Parathyroid adenoma (tissue), 2 donors: ENCODE results near the gene TTC23.

Experiments used
- H2AFZ ChIP-seq: fragments of 300-600 bp; sonication (generic); one replicate; pipeline ENCODE4 v1.7.0; 2017; ENCODE audit warnings: antibody characterized with exemption, mild to moderate bottlenecking
- H3K27ac ChIP-seq: fragments of 300-600 bp; sonication (generic); one replicate; pipeline ENCODE4 v1.7.0; 2017
- H3K27me3 ChIP-seq: fragments of 300-600 bp; sonication (generic); one replicate; pipeline ENCODE4 v1.7.0; 2017; ENCODE audit warnings: low read length; ENCODE audit not compliant: control insufficient read depth, insufficient read depth
- H3K36me3 ChIP-seq: fragments of 300-600 bp; sonication (generic); one replicate; pipeline ENCODE4 v1.7.0; 2017; ENCODE audit warnings: low read length; ENCODE audit not compliant: control insufficient read depth, insufficient read depth
- H3K4me1 ChIP-seq: fragments of 300-600 bp; sonication (generic); one replicate; pipeline ENCODE4 v1.7.0; 2017; ENCODE audit warnings: control low read depth
- H3K4me2 ChIP-seq: fragments of 300-600 bp; sonication (generic); one replicate; pipeline ENCODE4 v1.7.0; 2017; ENCODE audit warnings: low read length
- H3K4me3 ChIP-seq: fragments of 300-600 bp; sonication (generic); one replicate; pipeline ENCODE4 v1.7.0; 2017; ENCODE audit warnings: low read depth, low read length
- H3K79me2 ChIP-seq: fragments of 300-600 bp; sonication (generic); one replicate; pipeline ENCODE4 v1.7.0; 2017; ENCODE audit warnings: control low read depth
- H3K9ac ChIP-seq: fragments of 300-600 bp; sonication (generic); one replicate; pipeline ENCODE4 v1.7.0; 2017; ENCODE audit warnings: mild to moderate bottlenecking
- H3K9me3 ChIP-seq: fragments of 300-600 bp; sonication (generic); one replicate; pipeline ENCODE4 v1.7.0; 2017; ENCODE audit warnings: low read length; ENCODE audit not compliant: control insufficient read depth
- TF ChIP-seq, protein P1 (sequence below): fragments of 300-600 bp; sonication (generic); IDR thresholded peaks from one replicate; pipeline ENCODE4 v1.7.0; 2017; ENCODE audit warnings: antibody characterized with exemption, mild to moderate bottlenecking
- donor health status: primary hyperparathyroidism.

Gene TTC23

GRCh38 chr15:99123713-99124451 lies 125.5 kb downstream of the TTC23 start:
- no peaks in the 10 kb centered on the region for H3K79me2 ChIP-seq
- H2AFZ ChIP-seq: no peak overlapping the region
- peak overlapping the region; percentile 11 for H3K4me2 ChIP-seq
- H3K9me3 ChIP-seq: no peaks in the 10 kb centered on the region
- TF ChIP-seq, protein P1, sequence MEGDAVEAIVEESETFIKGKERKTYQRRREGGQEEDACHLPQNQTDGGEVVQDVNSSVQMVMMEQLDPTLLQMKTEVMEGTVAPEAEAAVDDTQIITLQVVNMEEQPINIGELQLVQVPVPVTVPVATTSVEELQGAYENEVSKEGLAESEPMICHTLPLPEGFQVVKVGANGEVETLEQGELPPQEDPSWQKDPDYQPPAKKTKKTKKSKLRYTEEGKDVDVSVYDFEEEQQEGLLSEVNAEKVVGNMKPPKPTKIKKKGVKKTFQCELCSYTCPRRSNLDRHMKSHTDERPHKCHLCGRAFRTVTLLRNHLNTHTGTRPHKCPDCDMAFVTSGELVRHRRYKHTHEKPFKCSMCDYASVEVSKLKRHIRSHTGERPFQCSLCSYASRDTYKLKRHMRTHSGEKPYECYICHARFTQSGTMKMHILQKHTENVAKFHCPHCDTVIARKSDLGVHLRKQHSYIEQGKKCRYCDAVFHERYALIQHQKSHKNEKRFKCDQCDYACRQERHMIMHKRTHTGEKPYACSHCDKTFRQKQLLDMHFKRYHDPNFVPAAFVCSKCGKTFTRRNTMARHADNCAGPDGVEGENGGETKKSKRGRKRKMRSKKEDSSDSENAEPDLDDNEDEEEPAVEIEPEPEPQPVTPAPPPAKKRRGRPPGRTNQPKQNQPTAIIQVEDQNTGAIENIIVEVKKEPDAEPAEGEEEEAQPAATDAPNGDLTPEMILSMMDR: no peak
- no peak overlapping the region for H3K9ac ChIP-seq
- H3K36me3 ChIP-seq: no peaks in the 10 kb centered on the region
- H3K4me1 ChIP-seq: no peaks in the 10 kb centered on the region
- no peaks in the 10 kb centered on the region for H3K27me3 ChIP-seq
- no peak overlapping the region for H3K27ac ChIP-seq
- H3K4me3 ChIP-seq: peak overlapping the region; percentile 14

GRCh38 chr15:99122831-99123712 lies 126.3 kb downstream of the TTC23 start:
- Histone ChIP-seq H3K36me3 (no peaks in the 10 kb centered on the region), H2AFZ (no peak overlapping the region), H3K27ac (peak overlapping the region; percentile 36), H3K4me2 (peak overlapping the region; percentile 11), H3K4me1 (no peaks in the 10 kb centered on the region), H3K9ac (no peak overlapping the region), H3K79me2 (no peaks in the 10 kb centered on the region), H3K27me3 (no peaks in the 10 kb centered on the region), H3K4me3 (peak overlapping the region; percentile 14), H3K9me3 (no peaks in the 10 kb centered on the region)
- TF ChIP-seq, protein P1: no peak

- no peak overlapping the region for H3K4me2 ChIP-seq
- no peak overlapping the region for H3K9ac ChIP-seq
- H3K27me3 ChIP-seq: no peaks in the 10 kb centered on the region
- H2AFZ ChIP-seq: no peak overlapping the region
- H3K4me3 ChIP-seq: no peak overlapping the region
- H3K36me3 ChIP-seq: no peaks in the 10 kb centered on the region
- no peaks in the 10 kb centered on the region for H3K9me3 ChIP-seq
- H3K79me2 ChIP-seq: no peaks in the 10 kb centered on the region
- TF ChIP-seq, protein P1: no peak
- no peaks in the 10 kb centered on the region for H3K4me1 ChIP-seq
- no peak overlapping the region for H3K27ac ChIP-seq
Observed at GRCh38 chr15:99121691-99122410, 127.5 kb downstream of the TTC23 start.

DNA sequence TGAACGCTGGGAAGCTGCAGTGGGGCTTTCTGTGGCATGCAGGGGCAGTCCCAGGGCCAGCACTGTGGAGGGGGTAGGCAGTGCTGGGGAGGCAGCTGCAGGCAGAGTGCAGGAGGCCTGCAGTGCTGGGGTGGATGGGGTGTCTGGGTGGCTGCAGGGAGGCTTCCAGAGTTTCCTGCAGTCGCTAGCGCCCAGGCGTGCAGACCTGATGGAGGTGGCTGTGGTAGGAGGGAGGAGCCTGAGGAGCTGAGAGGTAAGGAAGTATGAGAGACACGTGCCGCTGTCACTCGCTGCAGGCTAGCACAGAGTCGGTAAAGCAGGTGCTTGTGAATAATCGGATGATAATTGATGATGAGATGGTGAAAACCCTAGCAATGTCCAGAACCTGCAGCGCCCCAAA lies 128.2 kb downstream of the TTC23 start:
- TF ChIP-seq, protein P1: no peak
- Histone ChIP-seq H3K4me3 (no peak overlapping the region), H3K27ac (no peak overlapping the region), H3K9ac (no peak overlapping the region), H3K36me3 (no peaks in the 10 kb centered on the region), H3K27me3 (no peaks in the 10 kb centered on the region), H3K9me3 (no peaks in the 10 kb centered on the region), H3K79me2 (no peaks in the 10 kb centered on the region), H3K4me1 (no peaks in the 10 kb centered on the region), H2AFZ (no peak overlapping the region), H3K4me2 (no peak overlapping the region)
